Cortex of kidney (tissue), 1 donor: Measurements from ENCODE around the gene CYP2J2.
"Not testable (repeated sequence)": the region's sequence is repeated elsewhere in the genome, so short reads cannot be mapped to it uniquely, and the experiment has no call there.

Experiments used
- DNase-seq: peaks from one replicate; lab custom pipeline; 2025; lab: John Stamatoyannopoulos, UW

The CYP2J2 gene

DNA sequence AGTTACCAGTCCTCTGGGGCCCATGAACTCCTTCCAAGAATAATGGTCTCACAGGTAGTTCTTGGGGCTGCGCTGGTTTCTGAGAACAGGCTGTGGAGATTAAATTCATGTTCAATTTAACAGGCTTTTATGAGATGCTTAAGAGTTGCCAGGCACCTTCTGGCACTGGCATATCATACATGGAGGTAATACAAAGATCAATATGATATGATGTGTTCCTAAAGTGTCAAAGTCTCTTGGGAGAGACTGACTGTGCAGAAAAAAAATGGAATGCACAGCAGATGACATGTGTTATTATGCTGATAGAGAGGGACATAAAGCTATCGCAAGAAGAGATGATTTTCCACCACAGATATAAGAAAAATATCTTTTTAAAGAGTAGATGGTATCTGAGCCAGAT, 6.8 kb downstream of the CYP2J2 start:
- DNase-seq, result no peak

DNA sequence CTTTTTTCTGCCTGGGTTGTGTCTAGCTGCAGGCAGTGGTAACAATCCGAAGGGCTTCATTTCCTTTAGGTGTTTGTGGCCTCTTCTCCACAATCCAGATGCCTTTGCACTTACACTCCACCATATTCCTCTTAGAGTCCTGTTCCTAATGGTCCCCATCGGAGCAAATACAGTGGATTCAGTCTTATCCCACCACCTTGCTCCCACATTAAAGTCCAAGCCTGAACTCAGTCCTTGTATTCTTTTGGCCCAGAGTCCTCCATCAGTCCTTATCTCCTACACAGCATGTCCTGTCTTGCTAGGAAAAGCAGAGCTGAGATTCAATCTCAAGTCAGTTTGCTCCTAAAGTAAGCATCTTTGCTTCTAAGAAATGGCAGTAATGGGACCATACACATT, 8.8 kb downstream of the CYP2J2 start:
- DNase-seq, result no peak

DNA sequence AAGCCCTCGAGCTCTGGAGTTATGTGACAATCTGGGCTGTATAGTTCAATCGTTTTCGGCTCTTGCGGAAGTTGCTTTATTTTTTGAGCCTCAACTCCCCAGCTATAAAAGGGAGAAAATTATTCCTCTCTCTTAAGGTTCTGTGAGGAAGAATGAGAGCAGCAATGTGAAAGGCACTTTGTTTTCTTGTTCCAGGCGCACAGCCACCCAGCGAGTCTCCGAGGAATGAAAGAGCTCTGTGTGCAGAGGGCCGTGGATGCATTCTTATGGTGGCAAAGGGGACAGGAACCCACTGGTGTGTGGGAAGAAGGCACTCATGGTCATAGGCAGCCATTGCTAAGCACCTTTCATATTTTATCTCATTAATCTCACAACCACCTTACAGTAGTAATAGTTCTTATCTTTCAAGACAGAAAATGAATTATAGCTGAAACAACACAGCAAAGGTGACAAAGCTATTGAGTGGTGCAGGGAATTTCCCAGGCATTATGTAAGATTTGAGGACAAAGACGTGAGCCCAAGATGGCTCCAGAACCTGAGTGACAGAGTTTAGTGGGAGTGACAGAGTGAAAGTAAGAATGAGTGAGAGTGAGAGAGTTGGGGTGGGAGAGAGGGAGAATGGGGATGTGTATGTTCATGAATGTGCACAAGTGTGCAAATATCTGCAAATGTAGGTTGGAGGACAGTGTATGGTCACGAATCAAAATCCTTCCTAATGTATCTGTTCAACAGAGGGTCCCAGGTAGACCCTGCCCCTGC, 9.4 kb downstream of the CYP2J2 start:
- no peak for DNase-seq

DNA sequence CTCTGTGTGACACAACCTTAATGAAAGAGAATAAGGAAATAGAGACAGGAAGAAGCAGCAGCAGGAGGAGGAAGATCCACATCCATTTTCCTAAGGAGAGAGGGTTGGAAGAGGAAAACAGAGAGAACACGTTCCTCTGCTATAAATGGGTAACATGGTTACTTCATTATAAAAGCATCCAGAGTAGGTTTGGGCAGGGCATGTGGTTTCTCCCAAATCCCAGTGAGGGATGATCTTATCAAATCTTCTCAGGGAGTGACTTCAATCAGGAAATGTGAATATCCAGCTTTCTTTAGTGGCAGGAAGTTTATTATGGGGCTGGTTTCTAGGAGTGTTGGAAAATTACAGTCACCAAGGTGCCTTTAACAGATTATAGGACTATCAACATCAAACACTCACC, 11.1 kb downstream of the CYP2J2 start:
- no peak for DNase-seq

DNA sequence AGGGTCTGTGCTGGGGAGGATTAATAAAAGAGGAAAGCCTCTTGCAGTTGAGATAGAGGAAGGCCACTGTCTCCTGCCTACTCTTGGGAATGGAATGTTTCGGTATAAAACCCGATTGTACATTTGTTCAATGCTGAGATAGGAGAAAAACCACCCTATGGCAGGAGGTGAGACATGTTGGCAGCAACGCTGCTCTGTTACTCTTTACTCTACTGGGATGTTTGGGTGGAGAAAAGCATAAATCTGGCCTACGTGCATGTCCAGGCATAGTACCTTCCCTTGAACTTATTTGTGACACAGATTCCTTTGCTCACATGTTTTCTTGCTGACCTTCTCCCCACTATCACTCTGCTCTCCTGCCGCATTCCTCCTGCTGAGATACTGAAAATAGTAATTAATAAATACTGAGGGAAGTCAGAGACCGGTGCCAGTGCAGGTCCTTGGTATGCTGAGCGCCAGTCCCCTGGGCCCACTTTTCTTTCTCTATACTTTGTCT, 11.7 kb downstream of the CYP2J2 start:
- not testable (repeated sequence) for DNase-seq

DNA sequence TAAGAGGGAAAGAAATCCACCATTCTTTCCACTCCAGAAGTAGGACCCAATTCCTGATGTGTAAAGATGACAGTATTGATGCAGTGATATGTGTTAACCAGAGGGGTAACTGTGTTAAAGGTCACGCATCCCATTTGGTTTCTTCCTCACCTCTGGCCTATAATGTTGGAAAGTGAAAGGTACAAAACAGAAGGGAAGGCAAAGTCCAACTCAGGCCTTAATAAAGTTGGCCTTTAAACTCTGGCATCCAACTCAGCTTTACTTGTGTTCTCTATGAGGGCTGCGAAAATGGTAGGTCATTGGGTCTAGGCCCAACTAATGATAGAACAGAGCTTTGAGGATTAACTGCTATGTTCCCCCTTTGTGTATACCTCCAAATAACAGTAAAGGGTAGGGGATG, 17.9 kb downstream of the CYP2J2 start:
- DNase-seq, result no peak

DNA sequence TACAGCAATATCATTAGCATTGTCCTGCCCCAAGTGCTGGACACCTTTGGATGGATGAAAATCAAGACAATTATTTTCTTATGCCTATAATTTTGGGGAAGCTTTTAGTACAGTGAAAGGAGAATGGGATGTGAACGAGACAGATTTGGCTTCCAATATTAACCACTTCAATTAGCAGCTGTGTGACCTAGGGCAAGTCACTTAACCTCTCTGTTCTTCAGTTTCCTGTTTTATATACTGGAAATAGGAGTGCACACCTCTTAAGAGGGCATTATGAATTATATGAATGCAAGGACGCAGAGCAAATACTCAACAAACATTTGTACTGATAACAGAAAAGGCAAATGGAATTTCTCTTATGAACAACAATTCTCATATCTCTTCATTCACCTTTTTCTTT, 18.5 kb downstream of the CYP2J2 start:
- DNase-seq, result no peak

DNA sequence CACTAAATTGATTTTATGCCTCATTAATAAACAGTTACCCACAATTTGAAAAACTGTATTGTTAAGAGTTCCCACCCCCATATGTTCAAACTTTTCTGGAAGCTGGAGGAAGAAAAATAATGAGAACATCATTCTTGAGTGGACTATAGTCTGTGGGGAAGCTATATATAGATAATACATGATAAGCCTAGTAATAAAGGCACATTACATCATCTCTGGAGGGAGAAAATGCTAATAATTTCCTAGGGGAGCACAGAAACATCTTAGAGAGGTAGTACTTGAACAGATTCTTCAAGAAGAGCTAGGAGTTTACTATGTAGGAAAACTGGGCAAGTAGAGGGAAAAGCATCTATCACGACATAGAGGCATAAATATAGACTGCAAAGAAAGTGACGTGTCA, 19.6 kb downstream of the CYP2J2 start:
- DNase-seq, result no peak

DNA sequence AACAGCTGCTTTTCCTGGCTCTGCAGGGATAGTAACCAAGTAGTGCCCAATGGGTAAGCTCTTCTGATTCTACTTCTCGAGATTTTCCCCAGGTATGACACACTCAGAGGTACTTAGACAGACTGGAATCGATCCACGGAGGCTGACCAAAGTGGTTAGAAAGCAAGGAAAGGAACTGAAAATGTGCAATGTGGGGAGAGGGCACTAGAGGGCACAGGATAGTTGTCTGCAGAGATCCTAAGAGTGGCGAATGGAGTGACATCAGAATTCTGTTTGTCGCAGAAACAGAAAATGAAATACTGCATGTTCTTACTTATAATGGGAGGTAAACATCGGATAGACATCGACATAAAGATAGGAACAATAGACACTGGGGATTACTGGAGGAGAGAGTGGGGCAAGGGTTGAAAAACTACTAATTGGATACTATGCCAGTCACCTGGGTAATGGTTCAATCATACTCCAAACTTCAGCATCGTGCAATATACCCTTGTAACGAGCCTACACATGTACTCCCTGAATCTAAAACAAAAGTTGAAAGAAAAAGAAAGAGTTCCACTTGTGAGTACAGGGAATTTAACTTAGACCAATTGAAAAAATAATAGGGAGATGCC, 23.3 kb downstream of the CYP2J2 start:
- DNase-seq, result no peak

DNA sequence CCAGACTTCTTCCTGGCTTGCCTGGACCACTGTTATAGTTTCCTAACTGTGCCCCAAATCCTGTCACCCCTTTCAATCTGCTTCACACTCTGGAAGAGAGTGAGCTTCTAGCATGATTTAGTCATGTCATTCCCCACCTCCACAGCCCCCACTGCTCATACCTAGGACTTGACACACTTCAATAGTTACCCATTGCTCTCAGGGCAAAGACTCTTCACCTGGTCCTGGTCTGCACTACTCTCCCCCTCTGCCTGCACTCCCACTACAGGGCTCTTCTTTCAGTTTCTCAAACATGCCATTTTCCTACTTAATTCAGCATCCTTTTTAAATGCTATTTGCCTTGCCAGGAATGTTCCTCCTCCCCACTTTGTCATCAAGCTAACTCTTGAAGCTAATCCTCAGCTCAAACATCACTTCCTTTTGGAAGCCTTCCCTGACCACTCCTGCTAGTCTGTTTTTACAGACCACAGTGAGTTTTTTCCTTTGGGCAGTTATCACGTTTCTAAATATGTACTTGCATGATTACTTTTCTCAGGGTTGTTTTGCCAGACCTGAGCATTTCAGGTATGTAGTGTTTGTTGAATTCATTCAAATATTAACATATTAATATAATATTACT, 24.7 kb downstream of the CYP2J2 start:
- no peak for DNase-seq

DNA sequence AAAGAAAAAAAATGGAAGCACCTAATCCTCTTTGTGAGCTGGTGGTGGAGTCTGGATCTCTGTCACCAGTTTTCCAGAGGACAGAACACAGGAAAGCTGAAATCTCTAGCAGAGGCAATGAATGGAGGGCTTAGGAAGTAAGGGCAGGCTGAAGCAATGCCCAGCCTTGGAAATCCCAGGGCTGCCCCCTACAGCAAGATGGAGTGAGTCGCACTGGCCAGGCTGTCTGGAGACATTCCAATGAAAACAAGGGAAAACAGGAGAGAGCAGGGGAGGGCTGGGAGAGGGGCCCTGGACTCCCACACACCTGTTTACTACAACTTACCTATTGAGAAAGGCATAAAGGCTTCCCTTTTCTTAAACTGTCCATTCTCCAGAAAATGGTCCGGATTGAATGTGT, 25.9 kb downstream of the CYP2J2 start:
- no peak for DNase-seq

DNA sequence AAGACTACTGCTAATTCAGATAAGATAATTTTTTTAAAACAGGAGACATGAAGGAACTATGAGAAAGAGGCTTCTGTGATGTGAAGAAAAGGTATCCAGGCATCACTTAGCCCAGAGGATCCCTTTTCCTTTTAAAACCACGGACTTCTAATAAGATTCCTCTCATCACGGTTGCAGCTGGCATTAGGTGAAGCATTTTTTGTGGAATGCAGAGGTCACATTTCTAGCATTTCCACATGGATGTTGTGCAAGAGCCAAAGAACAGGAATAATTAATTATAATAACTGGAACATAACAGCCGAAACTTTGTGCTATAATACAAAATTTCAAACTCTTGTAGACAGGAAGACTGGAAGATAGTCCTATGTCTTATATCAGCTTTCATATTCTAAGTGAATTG, 27.6 kb downstream of the CYP2J2 start:
- no peak for DNase-seq

DNA sequence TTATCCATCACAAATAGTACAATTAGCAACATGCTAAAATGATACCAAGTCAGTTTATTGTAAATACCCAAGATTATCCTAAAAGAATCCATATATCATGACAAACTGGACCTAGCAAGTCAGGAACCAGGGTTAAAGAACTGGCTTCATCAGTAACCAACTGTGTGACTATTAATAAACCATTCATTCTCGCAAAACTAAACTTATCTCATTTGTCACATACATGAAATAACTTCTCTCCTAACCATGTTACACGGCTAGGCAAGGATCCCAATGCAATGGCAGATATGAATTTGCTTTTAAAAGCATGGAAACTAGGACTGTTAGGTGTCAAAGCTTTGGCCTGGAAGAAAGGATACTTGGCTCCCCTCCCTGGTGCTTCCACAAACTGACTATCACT, 29.4 kb downstream of the CYP2J2 start:
- no peak for DNase-seq

DNA sequence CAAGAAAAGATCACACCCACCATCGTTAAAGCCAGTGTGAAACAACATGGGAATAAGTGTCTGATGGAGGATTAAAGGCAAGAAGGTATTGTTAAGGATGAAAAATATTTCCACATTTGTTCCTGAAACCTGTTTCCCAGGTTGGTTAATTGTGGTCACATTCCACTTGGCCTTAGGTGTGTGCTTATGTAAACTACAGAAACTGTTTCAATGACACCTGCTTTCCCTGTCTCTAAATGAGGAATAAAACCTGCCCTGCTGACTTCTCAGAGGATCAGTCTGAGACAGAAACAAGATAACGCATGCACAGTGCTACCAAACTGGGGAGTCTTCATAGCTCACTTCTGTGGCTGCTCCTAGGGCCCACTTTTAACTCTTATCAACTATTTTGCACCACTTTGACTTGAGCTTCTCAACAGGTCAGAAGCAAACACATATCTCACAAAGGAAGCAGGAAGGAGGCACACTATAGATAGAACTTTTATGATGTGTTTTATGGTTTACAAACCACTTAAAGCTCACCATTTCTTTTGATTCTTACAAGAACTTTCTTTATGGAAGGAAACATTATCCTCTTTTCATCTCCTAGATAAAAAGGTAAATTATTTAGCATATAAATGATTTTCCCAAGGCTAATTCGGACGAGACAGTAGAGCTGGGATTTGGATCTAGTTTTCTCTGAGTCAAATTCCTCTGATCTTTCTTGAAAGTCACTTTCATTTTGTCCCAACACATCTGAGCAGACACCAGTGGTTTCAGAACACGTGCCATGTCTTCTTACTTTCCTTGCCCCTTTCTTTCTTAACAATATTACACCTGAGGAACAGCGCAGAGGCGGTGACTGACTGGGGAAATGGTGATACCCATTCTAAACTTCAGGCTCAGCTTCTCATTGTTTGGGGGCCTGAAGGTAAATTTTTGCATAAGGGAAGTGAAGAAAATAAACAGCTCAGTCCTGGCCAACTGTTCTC, 33.4 kb downstream of the CYP2J2 start:
- DNase-seq, result no peak

DNA sequence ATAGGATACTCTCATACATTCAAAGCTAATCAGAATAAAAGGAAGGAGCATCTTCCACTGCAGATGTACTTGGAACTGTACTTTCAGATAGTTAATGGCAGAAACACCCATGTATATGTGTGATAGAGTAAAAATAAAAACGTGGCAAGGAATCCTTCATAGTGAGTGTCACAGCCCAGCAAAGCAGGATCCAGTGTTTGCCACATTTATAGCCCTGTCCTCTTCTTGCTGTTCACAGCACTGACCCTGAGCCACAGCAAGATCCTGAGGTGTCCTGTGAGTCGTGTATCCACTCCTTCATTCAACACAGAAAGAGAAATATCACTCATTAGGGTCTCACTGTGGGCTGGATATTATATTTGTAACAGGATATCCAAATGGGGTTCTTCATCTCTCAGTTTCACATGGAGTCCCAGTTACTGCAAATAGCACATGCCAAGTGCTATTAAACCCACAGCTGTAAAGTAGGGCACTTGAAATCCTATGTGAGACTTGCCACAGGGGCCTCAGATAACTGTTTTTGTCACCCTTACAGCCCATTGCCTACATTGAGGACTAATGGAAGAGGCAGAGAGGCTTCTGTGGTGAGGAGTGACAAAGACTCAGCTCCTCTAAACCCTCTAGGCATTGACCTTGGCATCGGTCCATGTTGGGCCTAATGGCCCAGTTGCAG, 41.3 kb downstream of the CYP2J2 start:
- no peak for DNase-seq

DNA sequence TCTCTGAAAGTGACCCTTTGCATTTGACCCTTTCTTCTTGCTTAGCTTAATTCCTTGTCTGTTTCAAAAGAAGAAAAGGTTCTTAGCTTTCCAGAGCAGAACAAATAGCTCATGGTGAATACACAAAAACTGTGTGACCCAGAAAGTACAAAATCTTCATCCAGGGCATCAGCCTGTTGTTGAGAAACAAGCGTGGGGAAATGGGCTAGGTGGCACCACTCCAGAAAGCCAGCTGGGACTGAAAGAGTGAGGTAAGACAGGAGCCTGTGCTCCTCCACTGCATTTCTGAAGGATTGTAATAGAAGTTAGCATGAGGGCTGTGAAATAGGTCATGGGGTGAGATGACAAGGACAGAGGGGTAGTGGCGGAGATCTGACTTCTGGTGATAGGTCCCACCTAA, 45.8 kb downstream of the CYP2J2 start:
- DNase-seq, result no peak

DNA sequence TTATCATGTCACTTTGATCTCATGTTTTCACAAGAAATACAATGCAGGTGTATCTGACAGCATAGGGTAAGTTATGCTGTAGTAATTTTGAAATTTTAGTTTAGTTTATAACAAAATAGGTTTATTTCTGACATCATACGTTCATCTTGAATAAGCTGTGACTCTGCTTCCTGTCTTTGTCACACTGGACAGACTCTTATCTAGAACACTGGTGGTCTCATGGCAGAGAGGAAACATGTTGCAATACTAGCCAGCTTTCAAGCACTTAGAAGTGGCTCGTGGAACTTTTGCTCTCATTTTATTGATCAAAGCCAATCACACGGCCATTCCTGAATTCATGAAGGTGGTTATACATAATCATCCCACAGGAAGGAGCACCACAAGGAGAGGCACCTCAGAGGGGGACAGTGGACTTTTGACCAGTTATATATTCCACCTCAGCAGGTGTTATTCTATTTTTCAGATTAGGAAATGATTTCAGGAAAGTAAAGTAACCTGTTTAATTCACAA, 46.5 kb downstream of the CYP2J2 start:
- DNase-seq, result no peak

DNA sequence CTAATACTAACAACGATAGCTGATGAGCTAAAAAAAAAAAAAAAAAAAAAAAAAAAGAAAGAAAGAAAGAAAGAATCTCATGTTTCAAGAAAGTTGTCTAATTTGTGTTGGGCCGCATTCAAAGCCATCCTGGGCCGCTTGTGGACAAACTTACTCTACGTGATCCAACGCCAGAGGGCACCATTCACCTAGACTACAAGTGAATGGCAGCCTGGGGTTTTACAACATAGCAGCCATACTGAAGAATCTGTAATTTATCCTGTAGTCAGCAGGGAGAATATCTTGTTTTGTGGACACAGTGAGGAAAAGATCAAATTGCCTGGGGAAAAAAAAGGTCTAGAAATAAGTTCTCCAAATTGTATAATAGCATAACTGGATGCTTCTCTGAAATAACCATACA, 47.0 kb downstream of the CYP2J2 start:
- DNase-seq, result no peak

DNA sequence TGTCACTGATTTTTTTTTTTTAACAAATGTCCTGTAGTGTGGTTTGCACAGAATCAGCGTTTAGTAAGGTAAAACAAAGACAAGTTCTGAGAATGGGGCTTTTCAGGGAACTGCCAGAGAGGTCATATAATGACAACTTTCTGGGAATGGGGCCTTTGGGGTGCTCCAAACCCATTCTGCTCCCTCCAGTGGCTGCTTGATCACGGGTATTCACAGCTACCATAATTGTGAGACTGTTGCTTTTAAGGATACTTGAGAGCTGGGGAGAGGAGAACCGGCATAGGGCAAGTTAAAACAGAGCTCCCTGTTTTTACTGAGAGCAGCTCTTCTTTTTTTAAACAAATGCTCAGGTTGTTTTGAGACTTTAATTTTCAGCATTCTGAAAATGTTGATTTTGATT, 48.2 kb downstream of the CYP2J2 start:
- no peak for DNase-seq

DNA sequence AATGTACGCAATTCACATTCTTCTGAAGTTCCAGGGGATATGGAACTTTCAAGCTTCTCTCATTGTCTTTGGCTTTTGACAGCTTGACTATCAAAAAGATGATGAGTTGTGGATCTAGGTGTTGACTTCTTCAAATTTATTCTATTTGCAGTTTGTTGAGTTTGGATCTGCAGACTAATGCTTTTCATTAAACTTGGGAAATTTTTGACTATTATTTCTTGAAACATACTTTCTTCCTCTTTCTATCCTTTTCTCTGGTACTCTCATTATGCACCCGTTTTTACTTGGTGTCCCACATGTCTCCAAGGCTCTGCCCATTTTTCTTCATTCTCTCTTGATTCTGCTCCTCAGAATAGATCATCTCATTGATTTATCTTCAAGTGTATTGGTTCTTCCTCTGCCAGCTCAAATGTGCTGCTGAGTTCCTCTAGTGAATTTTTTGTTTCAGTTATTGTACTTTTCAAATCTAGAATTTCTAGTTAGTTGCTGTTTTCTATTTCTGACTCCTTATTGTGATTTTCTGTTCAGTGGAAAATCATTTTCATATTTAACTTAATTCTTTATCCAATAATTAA, 49.4 kb downstream of the CYP2J2 start:
- no peak for DNase-seq

DNA sequence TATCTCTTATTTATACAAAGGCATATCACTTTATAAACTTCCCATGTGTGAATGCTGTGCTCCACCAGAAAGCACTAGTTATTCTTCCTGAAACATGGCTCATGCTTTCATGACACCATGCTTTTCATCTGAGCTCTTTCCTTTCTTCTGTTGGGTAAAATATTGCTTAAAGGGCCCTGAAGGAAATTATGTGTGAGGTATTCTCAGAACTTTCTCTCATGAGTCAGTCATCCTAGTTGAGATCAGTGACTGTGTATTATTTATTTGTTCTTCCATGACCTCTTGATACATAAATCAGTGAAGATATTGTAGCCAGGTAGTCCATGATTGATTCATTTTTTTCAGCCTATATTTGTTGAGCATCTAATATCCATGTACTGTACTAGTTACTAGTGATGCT, 54.8 kb downstream of the CYP2J2 start:
- no peak for DNase-seq
